Muscle of leg (tissue), 11 donors: ENCODE data around the gene HTT-AS. TPM values are rescaled to one million over a fixed set of nuclear protein-coding genes. Genes with fewer than 3 reads are reported as not detected.
A peak's percentile ranks its signal among the peaks of the same experiment; 100 is the strongest.
"Not testable (repeated sequence)": the region's sequence is repeated elsewhere in the genome, so short reads cannot be mapped to it uniquely, and the experiment has no call there.

Experiments used
- DNase-seq: peaks from one replicate; pipeline ENCODE4 v3.0.0; 2013
- H3K27ac ChIP-seq: one replicate; pipeline ENCODE4 v1.5.1; 2013; ENCODE audit warnings: mild to moderate bottlenecking, low read length, control low read depth
- H3K27me3 ChIP-seq: one replicate; pipeline ENCODE4 v1.6.1; 2013; ENCODE audit warnings: low read length; ENCODE audit not compliant: control insufficient read depth, insufficient read depth
- H3K36me3 ChIP-seq: one replicate; pipeline ENCODE4 v1.6.1; 2013; ENCODE audit warnings: low read length; ENCODE audit not compliant: control insufficient read depth, insufficient read depth
- H3K4me1 ChIP-seq: one replicate; pipeline ENCODE4 v1.6.1; 2013; ENCODE audit warnings: low read length; ENCODE audit not compliant: control insufficient read depth, insufficient read depth
- H3K4me3 ChIP-seq: one replicate; pipeline ENCODE4 v1.5.1; 2013; ENCODE audit warnings: low read length, control low read depth
- H3K9me3 ChIP-seq: replicated peaks from 2 replicates; pipeline ENCODE4 v1.6.1; 2013; ENCODE audit warnings: low read depth, low read length; ENCODE audit not compliant: control insufficient read depth
- WGBS: methylation state at CpG from one replicate; pipeline ENCODE4 v1.1.5; 2013; ENCODE audit warnings: missing lambda C conversion rate; ENCODE audit not compliant: insufficient coverage; 5-methylcytosine and 5-hydroxymethylcytosine counted together
- polyA plus RNA-seq, 8 donors: library from polyadenylated mRNA; unstranded; fragments of 120-200 nt; gene quantifications; one replicate each; pipeline versions ENCODE4 v1.2.1 to v1.2.3, GENCODE V29; 2013; ENCODE audit warnings: inconsistent platforms in 1 of 8, low replicate concordance in 1 of 8; ENCODE audit not compliant: insufficient read length in 8 of 8, insufficient read depth in 1 of 8
- total RNA-seq: library from RNA; stranded (reverse); fragments of 120-200 nt; gene quantifications from one replicate; pipeline ENCODE4 v1.2.4, GENCODE V29; 2013

Gene HTT-AS
- total and polyA plus RNA-seq, 9 donors, result 0.30 TPM; not detected in 8

GRCh38 chr4:3112609-3113469, 38.5 kb upstream of the HTT-AS start:
- H3K4me1 ChIP-seq, result no peaks in the 10 kb centered on the region
- WGBS, result 100% methylated on average over 1 of the region's 5 CpGs
- H3K9me3 ChIP-seq, result no peaks in the 10 kb centered on the region
- H3K27me3 ChIP-seq, result no peaks in the 10 kb centered on the region
- H3K4me3 ChIP-seq, result no peak overlapping the region
- no peak overlapping the region for H3K27ac ChIP-seq
- no peak for DNase-seq
- peaks cover 67% of the 10 kb centered on the region for H3K36me3 ChIP-seq

- H3K9me3 ChIP-seq, result no peaks in the 10 kb centered on the region
- H3K36me3 ChIP-seq, result peaks cover 69% of the 10 kb centered on the region
- no peaks in the 10 kb centered on the region for H3K27me3 ChIP-seq
- DNase-seq, result no peak
- H3K4me1 ChIP-seq, result no peaks in the 10 kb centered on the region
- peak overlapping the region; percentile 7 for H3K27ac ChIP-seq
- H3K4me3 ChIP-seq, result no peak overlapping the region
- WGBS, result no CpG with 5 or more reads among the region's 4 CpGs
Observed at GRCh38 chr4:3112201-3112600, 37.9 kb upstream of the HTT-AS start.

GRCh38 chr4:3111461-3111860, 37.1 kb upstream of the HTT-AS start:
- Histone ChIP-seq H3K27me3 (no peaks in the 10 kb centered on the region), H3K27ac (peak overlapping the region; percentile 71), H3K4me1 (no peaks in the 10 kb centered on the region), H3K9me3 (no peaks in the 10 kb centered on the region), H3K36me3 (peaks cover 70% of the 10 kb centered on the region), H3K4me3 (no peak overlapping the region)
- 80% methylated on average over 1 of the region's 5 CpGs for WGBS
- peak; percentile 16 for DNase-seq

DNA sequence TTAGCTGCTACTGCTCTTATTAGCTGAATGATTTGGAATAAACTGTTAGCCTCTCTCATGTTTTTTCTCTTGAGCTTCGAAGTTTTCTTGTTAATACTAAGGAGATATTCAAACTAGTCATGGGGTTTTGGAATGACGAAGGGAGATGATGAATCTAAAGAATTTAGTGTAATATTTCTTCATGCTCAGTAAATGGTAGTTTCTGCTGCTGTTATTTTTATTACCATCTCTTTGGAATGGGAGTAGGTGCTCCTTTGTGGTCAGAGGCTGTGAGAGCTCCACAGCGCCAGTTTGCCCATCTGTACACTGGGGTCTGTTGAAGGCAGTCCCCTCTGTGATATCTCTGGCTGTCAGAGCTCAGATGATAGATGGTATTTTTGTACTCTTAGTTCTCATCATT, 33.9 kb upstream of the HTT-AS start:
- no peak for DNase-seq
- Histone ChIP-seq H3K4me3 (no peak overlapping the region), H3K27me3 (no peaks in the 10 kb centered on the region), H3K27ac (no peak overlapping the region), H3K36me3 (peaks cover 62% of the 10 kb centered on the region), H3K9me3 (no peaks in the 10 kb centered on the region), H3K4me1 (no peaks in the 10 kb centered on the region)
- 100% methylated on average over 1 of the region's 3 CpGs for WGBS

GRCh38 chr4:3107691-3108121, 33.4 kb upstream of the HTT-AS start:
- DNase-seq, result peak; percentile 16
- H3K27ac ChIP-seq, result no peak overlapping the region
- H3K4me3 ChIP-seq, result no peak overlapping the region
- WGBS, result 72% methylated on average over 3 of the region's 6 CpGs
- H3K27me3 ChIP-seq, result no peaks in the 10 kb centered on the region
- H3K9me3 ChIP-seq, result no peaks in the 10 kb centered on the region
- no peaks in the 10 kb centered on the region for H3K4me1 ChIP-seq
- H3K36me3 ChIP-seq, result peaks cover 60% of the 10 kb centered on the region

DNA sequence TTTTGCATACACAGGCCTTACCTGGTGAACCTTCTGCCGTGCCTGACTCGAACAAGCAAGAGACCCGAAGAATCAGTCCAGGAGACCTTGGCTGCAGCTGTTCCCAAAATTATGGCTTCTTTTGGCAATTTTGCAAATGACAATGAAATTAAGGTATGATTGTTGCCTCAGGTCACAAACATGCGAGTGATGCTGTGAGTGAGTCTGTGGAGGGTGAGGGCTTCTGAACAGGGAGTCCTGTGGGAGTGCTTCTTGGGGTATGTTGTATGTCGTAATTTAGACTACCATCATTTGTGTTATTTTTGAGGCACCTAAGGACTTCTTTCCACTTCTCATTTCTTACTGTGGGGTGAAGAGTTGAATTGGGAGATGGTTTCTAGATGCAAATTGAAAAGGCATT, 32.9 kb upstream of the HTT-AS start:
- DNase-seq, result no peak
- no peaks in the 10 kb centered on the region for H3K4me1 ChIP-seq
- no peak overlapping the region for H3K27ac ChIP-seq
- H3K36me3 ChIP-seq, result peaks cover 60% of the 10 kb centered on the region
- no peak overlapping the region for H3K4me3 ChIP-seq
- 78% methylated on average over 4 of the region's 5 CpGs for WGBS
- no peaks in the 10 kb centered on the region for H3K27me3 ChIP-seq
- H3K9me3 ChIP-seq, result no peaks in the 10 kb centered on the region

GRCh38 chr4:3106339-3107186, 32.2 kb upstream of the HTT-AS start:
- peaks cover 58% of the 10 kb centered on the region for H3K36me3 ChIP-seq
- H3K27me3 ChIP-seq, result no peaks in the 10 kb centered on the region
- H3K4me1 ChIP-seq, result no peaks in the 10 kb centered on the region
- peak; percentile 75 for DNase-seq
- 20% methylated on average over 3 of the region's 7 CpGs for WGBS
- H3K27ac ChIP-seq, result no peak overlapping the region
- H3K4me3 ChIP-seq, result no peak overlapping the region
- H3K9me3 ChIP-seq, result no peaks in the 10 kb centered on the region

GRCh38 chr4:3098346-3098745, 24.0 kb upstream of the HTT-AS start:
- Histone ChIP-seq H3K27ac (no peak overlapping the region), H3K4me1 (no peaks in the 10 kb centered on the region), H3K27me3 (no peaks in the 10 kb centered on the region), H3K4me3 (no peak overlapping the region), H3K9me3 (no peaks in the 10 kb centered on the region), H3K36me3 (peaks cover 29% of the 10 kb centered on the region)
- WGBS, result no CpG with 5 or more reads among the region's 2 CpGs
- no peak for DNase-seq

GRCh38 chr4:3096202-3096601, 21.9 kb upstream of the HTT-AS start:
- no peak overlapping the region for H3K4me3 ChIP-seq
- peaks cover 17% of the 10 kb centered on the region for H3K36me3 ChIP-seq
- no peak overlapping the region for H3K27ac ChIP-seq
- H3K27me3 ChIP-seq, result no peaks in the 10 kb centered on the region
- H3K9me3 ChIP-seq, result no peaks in the 10 kb centered on the region
- 96% methylated on average over 3 of the region's 3 CpGs for WGBS
- no peaks in the 10 kb centered on the region for H3K4me1 ChIP-seq
- DNase-seq, result no peak

- 95% methylated on average over 25 of the region's 28 CpGs for WGBS
- H3K27ac ChIP-seq, H3K36me3 ChIP-seq, H3K9me3 ChIP-seq, H3K4me1 ChIP-seq, H3K4me3 ChIP-seq, DNase-seq, H3K27me3 ChIP-seq: not testable (repeated sequence)
Observed at GRCh38 chr4:3094701-3095100, 20.4 kb upstream of the HTT-AS start.
